GM21737 (cell line): ENCODE results near the gene KRT6A.

Experiments
- ATAC-seq: cut with Tn5 transposase; IDR thresholded peaks from one replicate; pipeline ENCODE4 v1.9.1; 2021; ENCODE audit warnings: mild to moderate bottlenecking, moderate library complexity; ENCODE audit not compliant: unreplicated experiment

Gene KRT6A

DNA sequence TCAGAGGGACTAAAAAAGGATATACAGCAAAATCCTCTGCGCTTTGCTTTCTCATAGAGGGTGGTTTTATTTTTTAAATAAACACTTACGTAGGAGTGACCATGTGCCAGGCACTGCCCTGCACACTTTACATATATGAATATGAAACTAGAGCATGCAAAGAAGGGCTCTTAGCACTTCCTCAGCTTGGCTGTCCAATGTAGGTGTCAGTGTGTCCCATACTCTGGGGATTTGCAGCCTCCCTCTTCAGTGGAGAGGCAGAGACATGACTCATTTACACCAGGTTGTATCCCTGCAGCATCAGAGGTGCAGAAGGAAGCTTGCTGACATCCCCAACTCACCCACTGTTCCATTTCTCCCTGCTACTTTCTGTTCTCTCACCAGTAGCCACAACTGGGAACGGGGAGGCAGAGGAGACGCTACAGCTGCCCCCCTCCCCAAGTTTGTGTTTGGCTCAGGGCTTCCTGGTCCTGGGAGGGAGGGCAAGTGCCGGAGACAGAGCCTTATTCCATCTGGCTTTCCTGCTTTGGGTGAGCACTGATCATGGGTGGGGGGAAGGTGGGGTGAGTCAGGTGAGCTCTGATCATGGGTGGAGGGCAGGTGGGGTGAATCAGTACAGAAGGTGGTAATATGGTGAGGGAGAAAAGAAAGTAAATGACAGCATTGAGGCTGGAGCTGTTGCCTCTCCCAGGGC lies 32.0 kb upstream of the KRT6A start:
- no peak for ATAC-seq

- ATAC-seq, result no peak
Observed at GRCh38 chr12:52524241-52524897, 31.3 kb upstream of the KRT6A start.

GRCh38 chr12:52523824-52524223 lies 30.8 kb upstream of the KRT6A start:
- no peak for ATAC-seq

DNA sequence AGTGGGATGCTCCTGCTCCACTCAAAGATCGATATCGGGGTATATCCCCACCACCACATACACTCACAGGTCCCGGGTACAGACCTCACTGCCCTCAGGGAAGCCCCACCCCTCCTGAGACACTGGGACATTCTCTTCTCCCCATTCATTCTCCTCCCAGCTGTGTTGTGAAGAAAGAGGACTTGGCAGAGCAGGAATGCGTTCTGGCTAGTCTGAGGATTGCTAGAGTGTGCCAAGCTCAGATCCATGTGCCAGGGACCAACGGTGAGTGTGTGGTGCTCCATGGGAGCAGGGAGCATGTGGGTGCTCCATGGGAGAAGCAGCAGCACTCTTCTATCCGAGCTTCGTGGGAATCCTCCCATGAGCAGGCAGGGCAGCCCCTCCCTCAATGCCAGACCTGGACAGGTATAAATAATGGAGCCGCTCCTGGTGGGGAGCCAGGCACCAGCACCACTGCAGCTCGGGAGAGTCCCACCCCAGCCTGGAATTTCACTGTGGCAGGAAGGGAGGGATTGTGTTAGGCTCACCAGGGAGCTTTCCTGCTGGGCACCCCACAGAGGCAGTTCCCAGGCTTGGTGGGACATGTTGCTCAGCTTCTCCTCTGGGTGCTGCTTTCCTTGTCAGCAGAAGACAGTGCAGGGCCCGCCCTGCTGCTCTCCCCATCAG lies 29.4 kb upstream of the KRT6A start:
- no peak for ATAC-seq

DNA sequence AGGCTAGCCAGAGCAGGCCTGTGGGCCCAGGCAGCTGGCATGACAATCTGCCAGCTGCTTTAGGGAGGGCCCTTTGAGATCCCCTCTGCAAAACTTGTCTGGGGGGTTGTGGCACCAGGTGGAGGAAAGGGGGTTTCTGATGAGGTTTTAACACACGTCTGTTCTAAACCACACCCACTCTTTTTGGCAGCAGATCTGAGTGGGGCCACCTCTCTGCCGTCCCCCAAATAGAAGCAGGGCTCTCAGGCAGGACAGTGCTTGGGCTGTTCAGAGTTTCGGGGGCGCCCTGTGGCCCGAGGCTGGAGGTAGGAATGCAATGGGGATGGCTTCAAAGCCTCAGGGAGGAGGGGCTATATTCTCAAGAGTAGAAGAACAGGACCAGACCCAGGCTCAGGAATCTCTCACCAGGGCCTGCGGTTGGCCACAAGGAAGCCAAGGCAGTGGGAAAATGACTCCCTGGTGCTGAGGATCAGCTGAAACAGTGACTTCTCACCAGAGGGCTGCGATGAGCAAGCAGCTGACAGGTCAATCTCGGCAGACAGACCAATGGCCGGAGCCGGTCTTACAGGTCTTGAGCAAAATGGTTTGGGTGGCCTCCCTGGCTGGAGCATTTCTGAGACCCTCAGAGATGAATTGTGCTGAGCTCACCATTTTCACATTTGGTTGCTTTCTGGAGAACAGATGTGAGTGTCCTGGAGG lies 28.7 kb upstream of the KRT6A start:
- no peak for ATAC-seq

GRCh38 chr12:52521175-52521567 lies 28.1 kb upstream of the KRT6A start:
- no peak for ATAC-seq

GRCh38 chr12:52519826-52520662 lies 27.0 kb upstream of the KRT6A start, which contains the start of gene KRT5:
Gene KRT5, minus strand, starts transcription at chr12:52520394. Its CDS starts 98 bp downstream, at chr12:52520296.
- no peak for ATAC-seq

GRCh38 chr12:52519387-52519703 lies 26.3 kb upstream of the KRT6A start:
- ATAC-seq, result no peak

DNA sequence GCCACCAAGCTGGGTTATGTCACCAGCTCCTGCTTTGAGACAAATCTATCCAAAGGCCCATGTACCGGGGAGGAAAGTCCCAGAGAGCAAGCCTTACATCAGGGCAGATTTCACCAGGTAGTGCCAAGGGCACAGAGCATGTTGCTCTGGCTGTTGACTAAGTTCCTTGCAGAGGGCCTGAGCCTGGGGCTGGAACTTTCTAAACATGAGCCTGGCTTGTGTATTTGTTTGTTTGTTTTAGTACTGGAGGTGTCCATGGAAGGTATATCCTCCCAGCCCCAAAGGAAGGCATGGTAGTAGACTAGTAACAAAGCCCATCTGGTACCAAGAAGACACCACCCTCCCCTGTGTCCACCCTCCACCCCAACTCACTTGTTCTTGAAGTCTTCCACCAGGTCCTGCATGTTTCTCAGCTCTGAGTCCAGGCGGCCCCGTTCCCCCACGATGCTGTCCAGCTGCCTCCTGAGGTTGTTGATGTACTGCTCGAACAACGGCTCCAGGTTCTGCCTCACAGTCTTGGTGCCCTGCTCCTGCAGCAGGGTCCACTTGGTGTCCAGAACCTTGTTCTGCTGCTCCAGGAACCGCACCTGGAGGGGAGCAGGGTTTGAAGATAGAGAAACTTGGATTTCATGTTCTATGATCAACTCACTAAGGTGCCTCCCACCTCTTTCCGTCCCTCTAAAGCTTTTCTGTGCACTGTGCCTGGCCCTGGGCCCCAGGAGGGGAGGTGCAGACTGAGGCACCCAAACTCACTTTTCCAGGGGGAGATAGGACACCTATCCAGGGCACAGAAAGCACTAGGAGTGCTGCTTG lies 25.7 kb upstream of the KRT6A start:
- ATAC-seq, result no peak

DNA sequence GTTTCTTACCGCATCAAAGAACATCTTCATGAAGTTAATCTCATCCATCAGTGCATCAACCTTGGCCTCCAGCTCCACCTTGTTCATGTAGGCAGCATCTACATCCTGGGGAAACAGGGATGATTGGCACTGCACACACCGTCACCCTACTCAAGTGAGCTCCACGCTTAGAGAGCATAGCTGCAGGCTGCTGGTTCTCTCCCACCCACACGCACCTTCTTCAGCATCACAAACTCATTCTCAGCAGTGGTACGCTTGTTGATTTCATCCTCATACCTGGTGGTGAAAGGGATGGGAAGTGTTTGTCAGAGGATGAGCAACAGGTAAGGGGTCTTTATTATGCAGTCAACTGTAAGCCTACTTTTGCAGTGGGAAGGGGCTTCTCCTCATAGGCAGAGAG lies 24.8 kb upstream of the KRT6A start:
- ATAC-seq, result no peak

DNA sequence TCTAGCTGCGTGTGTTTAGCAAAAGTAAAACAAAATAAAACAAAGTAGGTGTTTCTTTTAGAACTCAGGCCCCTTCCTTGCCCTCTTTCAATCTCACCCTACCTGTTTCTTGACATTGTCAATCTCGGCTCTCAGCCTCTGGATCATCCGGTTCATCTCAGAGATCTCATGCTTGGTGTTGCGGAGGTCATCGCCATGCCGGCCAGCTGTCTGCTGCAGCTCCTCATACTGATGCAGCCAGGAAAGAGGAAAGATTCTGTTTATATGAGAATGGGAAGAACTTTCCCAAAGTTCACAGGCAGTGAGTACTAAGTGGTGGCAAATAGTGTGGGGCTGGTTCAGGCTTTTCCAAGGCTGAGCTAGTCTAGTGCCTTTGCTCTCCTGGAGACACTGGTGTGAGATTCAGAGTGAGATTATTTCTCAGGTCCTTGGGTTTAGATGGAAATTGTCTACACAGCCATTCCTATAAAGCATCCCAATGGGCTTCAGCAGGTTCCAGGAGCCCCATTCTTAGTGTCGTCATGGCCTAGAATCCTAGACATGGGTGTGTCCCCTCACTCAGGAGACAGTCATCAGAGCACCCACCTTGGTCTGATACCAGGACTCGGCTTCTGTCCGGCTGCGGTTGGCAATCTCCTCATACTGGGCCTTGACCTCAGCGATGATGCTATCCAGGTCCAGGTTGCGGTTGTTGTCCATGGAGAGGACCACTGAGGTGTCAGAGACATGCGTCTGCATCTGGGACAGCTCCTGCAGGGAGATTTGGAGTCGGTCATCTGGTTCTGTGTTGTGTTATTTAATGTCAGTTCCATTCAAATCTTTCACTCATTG lies 24.2 kb upstream of the KRT6A start:
- no peak for ATAC-seq

DNA sequence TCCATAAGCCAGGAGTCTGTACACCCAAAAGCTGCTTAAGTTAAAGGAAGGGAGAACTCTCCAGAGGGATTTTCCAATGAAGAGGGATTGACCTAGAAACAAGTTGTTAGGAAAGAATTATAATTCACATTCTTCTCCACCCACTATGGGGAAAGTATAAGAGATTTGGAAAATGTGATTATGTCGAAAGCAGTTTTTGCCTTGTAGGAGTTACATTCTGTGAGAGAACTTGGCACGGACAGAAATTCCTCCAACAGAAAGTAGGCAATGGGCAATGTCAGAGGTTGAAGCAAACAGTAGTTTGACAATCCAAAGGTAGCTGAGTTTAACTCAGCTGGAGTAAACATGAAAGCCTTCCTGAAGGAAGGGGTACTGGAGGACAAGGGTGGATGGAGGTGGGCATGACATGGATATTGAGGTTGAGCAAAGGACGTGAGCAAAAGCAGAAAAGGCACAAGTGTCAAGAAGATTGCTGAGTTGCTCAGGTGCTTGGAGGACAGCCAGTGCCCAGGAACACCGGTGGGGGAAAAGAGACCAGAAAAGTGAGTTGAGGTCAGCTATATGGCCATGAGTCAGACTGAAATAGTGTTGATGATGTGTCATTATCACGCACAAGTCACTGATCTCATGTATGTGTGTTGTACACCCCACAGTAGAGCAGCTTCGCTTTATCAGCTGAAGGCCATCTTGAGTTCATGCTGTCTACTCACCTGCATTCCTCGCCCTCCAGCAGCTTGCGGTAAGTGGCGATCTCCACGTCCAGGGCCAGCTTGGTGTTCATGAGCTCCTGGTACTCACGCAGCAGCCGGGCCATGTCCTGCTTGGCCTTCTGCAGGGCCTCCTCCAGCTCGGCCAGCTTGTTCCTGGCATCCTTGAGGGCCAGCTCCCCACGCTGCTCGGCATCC lies 23.1 kb upstream of the KRT6A start:
- no peak for ATAC-seq

DNA sequence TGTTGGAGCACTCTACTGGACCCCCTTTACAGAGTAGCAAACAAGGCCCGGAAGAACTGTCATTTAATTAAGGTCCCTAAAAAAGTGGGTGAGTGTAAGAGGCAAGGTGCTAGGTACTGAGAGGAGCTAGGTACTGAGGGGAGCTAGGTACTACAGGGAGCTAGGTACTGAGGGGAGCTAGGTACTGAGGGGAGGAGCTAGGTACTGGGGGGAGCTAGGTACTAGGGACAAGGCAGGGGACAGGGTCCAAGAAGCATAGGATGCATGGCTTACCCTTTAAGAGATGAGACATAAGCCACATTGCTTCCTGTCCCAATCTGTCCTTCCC lies 22.2 kb upstream of the KRT6A start:
- no peak for ATAC-seq

- no peak for ATAC-seq
Observed at GRCh38 chr12:52514471-52515318, 21.6 kb upstream of the KRT6A start.

DNA sequence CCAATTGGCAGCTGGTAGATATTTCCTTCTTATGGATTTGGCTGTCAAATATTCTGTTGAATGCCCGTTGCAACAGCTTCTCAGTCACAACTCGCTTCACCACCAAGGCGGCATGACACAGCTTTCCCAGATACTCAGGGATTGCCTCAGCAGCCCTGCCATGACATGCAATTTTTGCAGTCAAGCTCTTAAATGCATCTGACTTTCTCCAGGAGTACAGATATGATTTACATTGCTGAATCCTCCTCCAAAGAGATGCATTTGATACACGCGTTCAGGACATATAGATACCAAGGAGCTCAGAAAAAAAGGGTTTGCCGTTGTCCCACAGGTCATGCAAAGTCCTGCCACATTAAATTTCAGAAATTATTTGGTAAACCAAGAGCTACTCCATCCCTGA lies 20.7 kb upstream of the KRT6A start:
- ATAC-seq, result no peak

DNA sequence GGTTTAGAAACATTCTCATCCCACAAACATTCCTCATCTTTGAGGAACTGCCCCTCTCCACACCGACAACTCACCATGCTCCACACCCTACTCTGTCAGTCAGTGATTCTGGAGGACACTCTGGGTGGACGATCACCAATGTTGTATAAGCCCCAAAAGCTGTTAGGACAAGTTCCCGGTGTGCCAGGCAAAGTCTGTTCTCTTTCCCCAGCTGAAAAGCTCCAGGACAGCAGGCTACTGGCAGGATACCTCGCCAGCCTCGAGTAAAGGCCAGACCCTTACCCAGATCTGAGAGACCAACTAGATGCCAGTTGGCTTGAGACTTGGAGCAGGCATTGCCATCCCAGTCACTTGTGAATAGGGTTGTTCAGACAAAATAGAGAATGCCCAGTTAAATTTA lies 15.2 kb upstream of the KRT6A start:
- no peak for ATAC-seq
